ENCODE results near the gene PRKD3. TPM values are rescaled to one million over a fixed set of nuclear protein-coding genes. Genes with fewer than 3 reads are reported as not detected.
A peak's percentile ranks its signal among the peaks of the same experiment; 100 is the strongest.

Gene PRKD3
- total RNA-seq, 2 experiments from 2014 or later: 17.4 to 22.8 TPM

DNA sequence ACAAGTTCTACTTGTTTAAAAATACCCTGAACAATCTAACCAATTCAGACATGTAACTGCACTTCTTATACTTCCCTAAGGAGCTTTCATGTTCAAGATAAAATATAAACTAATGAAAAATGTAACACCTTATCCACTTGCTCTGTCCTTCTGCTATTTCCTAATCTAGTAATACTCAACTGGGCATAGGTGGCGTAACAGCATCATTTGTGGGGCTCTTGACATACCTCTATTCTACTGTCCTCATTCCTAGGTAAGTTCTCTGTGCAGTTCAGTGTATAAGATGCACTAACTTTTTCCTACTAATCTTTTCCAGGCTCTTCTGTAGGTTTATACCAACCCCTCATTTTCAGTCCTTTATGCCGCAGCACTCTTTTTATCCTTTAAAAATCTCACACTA is 36.7 kb downstream of the PRKD3 start:
- no peaks in the 10 kb centered on the region for H3K9me3 Mint-ChIP-seq (ENCODE audit: low read depth)
- ChIA-PET CTCF (interaction anchor here (0.9 to 2.1 kb wide), 4 partner anchors 11 to 25 kb away, joined by 3 to 5 read pairs (median 4); no protein-coding TSS in a partner anchor), POLR2A (no interaction called here)
- peak; percentile 43 for DNase-seq
- peaks cover 23% of the 10 kb centered on the region for H3K36me3 Mint-ChIP-seq (ENCODE audit: low read depth)
- peak; percentile 68 for ATAC-seq
- no peak overlapping the region for H3K4me3 Mint-ChIP-seq
- H3K27me3 Mint-ChIP-seq: no peaks in the 10 kb centered on the region
- intact Hi-C loops (cut with DNase I, micrococcal nuclease): loop anchor here in 1 of 2 experiments (5.0 kb wide), 1 partner anchor 589 kb away; no protein-coding TSS in a partner anchor
- H3K27ac Mint-ChIP-seq: no peak overlapping the region
- no peaks in the 10 kb centered on the region for H3K4me1 Mint-ChIP-seq

DNA sequence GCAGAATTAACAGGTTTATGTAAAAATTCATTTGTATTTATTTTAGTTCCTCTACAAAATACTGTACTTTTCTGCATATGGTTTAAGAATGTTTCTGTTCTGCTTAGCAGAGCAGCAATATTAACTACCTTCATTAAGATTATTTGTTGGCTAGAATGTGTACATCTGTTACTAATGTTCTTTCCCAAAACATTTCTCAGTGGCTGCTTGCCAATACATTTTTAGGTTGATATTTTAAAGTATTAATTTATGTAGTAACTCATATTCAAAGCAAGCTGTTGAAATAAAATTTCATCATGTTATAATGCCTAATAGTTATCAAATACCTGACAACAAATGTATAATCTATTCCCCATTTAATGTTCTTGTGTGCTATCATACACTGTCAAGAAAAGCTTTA is 40.3 kb downstream of the PRKD3 start:
- Mint-ChIP-seq H3K27me3 (no peaks in the 10 kb centered on the region), H3K4me3 (no peak overlapping the region), H3K9me3 (ENCODE audit: low read depth) (no peaks in the 10 kb centered on the region), H3K36me3 (ENCODE audit: low read depth) (peaks cover 17% of the 10 kb centered on the region), H3K27ac (no peak overlapping the region), H3K4me1 (no peaks in the 10 kb centered on the region)
- intact Hi-C loops (cut with DNase I, micrococcal nuclease): no loop called here
- ChIA-PET POLR2A (no interaction called here), CTCF (no interaction called here)
- DNase-seq: no peak
- ATAC-seq: no peak

DNA sequence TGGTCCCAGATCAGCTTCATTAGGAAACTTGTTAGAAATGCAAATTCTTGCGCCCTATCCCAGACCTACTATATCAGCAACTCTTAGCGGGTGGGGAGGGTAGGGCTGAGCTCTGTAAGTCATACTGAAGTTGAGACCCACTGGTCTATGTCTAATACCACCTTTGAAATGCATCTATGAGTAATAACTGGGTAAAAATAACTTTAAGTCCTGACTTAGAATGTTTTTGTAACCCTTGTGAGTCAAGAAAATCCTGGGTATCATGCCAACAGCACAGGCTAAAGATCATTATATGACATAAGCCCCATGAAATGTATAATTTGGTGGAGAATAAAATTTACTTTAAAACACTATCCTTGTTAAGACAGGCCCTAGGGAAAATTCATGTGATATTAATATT is 41.4 kb downstream of the PRKD3 start:
- Mint-ChIP-seq H3K27me3 (no peaks in the 10 kb centered on the region), H3K4me1 (no peaks in the 10 kb centered on the region), H3K9me3 (ENCODE audit: low read depth) (no peaks in the 10 kb centered on the region), H3K4me3 (no peak overlapping the region), H3K36me3 (ENCODE audit: low read depth) (peaks cover 15% of the 10 kb centered on the region), H3K27ac (no peak overlapping the region)
- ATAC-seq: no peak
- intact Hi-C loops (cut with DNase I, micrococcal nuclease): loop anchor here in 1 of 2 experiments (2.0 kb wide), 1 partner anchor 114 kb away; no protein-coding TSS in a partner anchor
- no peak for DNase-seq
- CTCF ChIA-PET: interaction anchor here (2.0 kb wide), 1 partner anchor 17 kb away, joined by 8 read pairs; no protein-coding TSS in a partner anchor
- POLR2A ChIA-PET: no interaction called here

DNA sequence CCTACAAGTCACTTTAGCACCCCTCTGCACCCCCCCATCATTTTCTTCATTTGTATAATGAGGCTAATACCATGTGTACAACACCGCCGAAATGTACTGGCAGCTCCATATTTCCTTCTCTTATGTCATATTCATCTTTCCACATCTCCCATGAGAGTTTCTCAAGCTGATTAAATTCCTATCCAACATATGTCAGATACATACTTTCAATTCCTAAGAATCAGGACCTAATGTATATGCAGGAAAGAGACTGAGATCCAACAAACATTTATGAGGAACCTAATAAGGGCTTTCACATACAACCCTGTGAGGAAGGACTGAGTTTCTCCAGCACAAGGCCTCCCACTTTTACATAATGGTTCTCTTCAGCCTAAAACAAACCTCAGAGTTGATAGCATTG is 41.9 kb downstream of the PRKD3 start:
- POLR2A ChIA-PET: no interaction called here

DNA sequence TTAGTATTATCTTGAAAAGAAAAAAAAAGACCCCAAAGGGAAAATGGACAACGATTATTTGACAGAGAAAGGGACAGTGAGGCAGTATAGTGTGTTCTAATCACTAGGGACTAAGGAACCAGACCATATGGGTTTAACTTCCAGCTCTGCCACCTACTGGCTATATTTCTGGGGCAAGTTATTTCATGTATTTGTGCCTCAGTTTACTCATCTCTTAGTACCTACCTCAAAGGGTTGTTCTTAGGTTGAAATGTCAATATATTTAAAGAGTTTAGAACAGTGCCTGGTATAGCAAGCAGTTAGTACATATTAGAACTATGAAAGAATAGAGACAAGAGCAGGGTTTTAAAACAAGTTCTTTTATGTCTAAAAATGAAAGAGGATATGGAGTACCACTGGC is 42.7 kb downstream of the PRKD3 start:
- intact Hi-C loops (cut with DNase I, micrococcal nuclease): loop anchor here in 1 of 2 experiments (2.0 kb wide), 1 partner anchor 113 kb away; no protein-coding TSS in a partner anchor
- H3K36me3 Mint-ChIP-seq (ENCODE audit: low read depth): peaks cover 6% of the 10 kb centered on the region
- ATAC-seq (no peak), DNase-seq (no peak)
- H3K9me3 Mint-ChIP-seq (ENCODE audit: low read depth): no peaks in the 10 kb centered on the region
- ChIA-PET POLR2A (no interaction called here), CTCF (no interaction called here)
- no peaks in the 10 kb centered on the region for H3K4me1 Mint-ChIP-seq
- H3K27me3 Mint-ChIP-seq: no peaks in the 10 kb centered on the region
- no peak overlapping the region for H3K4me3 Mint-ChIP-seq
- H3K27ac Mint-ChIP-seq: no peak overlapping the region

More for the DNA sequence above, 41.9 kb downstream of the PRKD3 start:
- DNase-seq: no peak
- CTCF ChIA-PET: interaction anchor here (2.0 kb wide), 1 partner anchor 16 kb away, joined by 8 read pairs; no protein-coding TSS in a partner anchor
- ATAC-seq: no peak
- Mint-ChIP-seq H3K4me3 (no peak overlapping the region), H3K36me3 (ENCODE audit: low read depth) (peaks cover 12% of the 10 kb centered on the region), H3K9me3 (ENCODE audit: low read depth) (no peaks in the 10 kb centered on the region), H3K4me1 (no peaks in the 10 kb centered on the region), H3K27ac (no peak overlapping the region), H3K27me3 (no peaks in the 10 kb centered on the region)
- intact Hi-C loops (cut with DNase I, micrococcal nuclease): loop anchor here in 1 of 2 experiments (2.0 kb wide), 1 partner anchor 114 kb away; no protein-coding TSS in a partner anchor

DNA sequence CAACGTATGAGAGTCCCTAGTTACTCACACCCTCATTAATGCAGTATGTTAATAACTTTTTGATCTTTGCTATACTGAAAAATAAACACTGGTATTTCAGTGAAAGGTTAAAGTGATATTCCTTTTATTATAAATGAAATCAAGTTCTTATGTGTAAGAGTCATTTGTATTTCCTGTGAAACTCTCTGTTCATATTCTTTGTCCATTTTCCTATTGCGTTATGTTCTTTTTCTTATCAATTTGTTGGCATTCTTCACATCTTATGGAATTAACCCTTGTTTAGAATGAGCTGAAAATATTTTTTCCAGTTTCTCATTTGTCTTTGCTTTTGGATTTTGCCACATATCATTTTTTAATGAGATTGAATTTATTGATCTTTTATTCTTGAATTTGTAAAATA is 48.3 kb downstream of the PRKD3 start:
- no peak overlapping the region for H3K27ac Mint-ChIP-seq
- DNase-seq (no peak), ATAC-seq (no peak)
- no peaks in the 10 kb centered on the region for H3K4me1 Mint-ChIP-seq
- intact Hi-C loops (cut with DNase I, micrococcal nuclease): no loop called here
- no peak overlapping the region for H3K4me3 Mint-ChIP-seq
- H3K36me3 Mint-ChIP-seq (ENCODE audit: low read depth): peaks cover 6% of the 10 kb centered on the region
- POLR2A ChIA-PET: no interaction called here
- CTCF ChIA-PET: no interaction called here
- no peaks in the 10 kb centered on the region for H3K9me3 Mint-ChIP-seq (ENCODE audit: low read depth)
- no peaks in the 10 kb centered on the region for H3K27me3 Mint-ChIP-seq

Other genes with a start within 250 kb of the PRKD3 start
- gene HEATR5B, start 240.5 kb downstream of the PRKD3 start, total RNA-seq: 10 to 100 TPM; 15.2 TPM
- 10 to 100 TPM in 1 of 2 experiments, 1 to 10 TPM in 1; 9.6 to 10.0 TPM for gene GPATCH11, start 240.3 kb downstream of the PRKD3 start, total RNA-seq
- gene EIF2AK2, start 167.9 kb downstream of the PRKD3 start, total RNA-seq: 10 to 100 TPM; 66.4 to 70.6 TPM
- gene SULT6B1, start 136.2 kb downstream of the PRKD3 start, total RNA-seq: not detected
- gene CEBPZOS, start 128.3 kb downstream of the PRKD3 start, total RNA-seq: 10 to 100 TPM; 46.6 to 49.8 TPM
- 100 to 1,000 TPM in 1 of 2 experiments, 10 to 100 TPM in 1; 81.8 to 107 TPM for gene CEBPZ, start 93.2 kb downstream of the PRKD3 start, total RNA-seq
- gene NDUFAF7, start 93.2 kb downstream of the PRKD3 start, total RNA-seq: 10 to 100 TPM; 20.8 to 22.9 TPM
- gene QPCT, start 19.8 kb upstream of the PRKD3 start, total RNA-seq: under 1 TPM; 0.51 to 0.64 TPM